Peyer's patch (tissue), 4 donors: Measurements from ENCODE around the gene CDC42BPG.

Experiments
- CTCF ChIP-seq, 6 experiments: fragments of 450-650 bp in 4 of 6; fragments of 200-600 bp in 2 of 6; sonication (generic) in 1 of 6; IDR thresholded peaks; one replicate each; pipeline ENCODE4 v1.5.1; 2017 to 2019; ENCODE audit warnings: antibody characterized with exemption in 6 of 6, mild to moderate bottlenecking in 3 of 6, moderate library complexity in 1 of 6
- POLR2A ChIP-seq, 2 donors: fragments of 450-650 bp; IDR thresholded peaks; one replicate each; pipeline ENCODE4 v1.5.1; 2017; ENCODE audit warnings: antibody characterized with exemption in 2 of 2, mild to moderate bottlenecking in 2 of 2, moderate library complexity in 2 of 2

GRCh38 chr11:64854157-64854533, 9.7 kb upstream of the CDC42BPG start:
- no peak for TF ChIP-seq CTCF (IDR thresholded peaks at IDR 0.05)
- TF ChIP-seq POLR2A (IDR thresholded peaks at IDR 0.05): no peak
